Measurements from ENCODE around the gene SMIM1. TPM values are rescaled to one million over a fixed set of nuclear protein-coding genes. Genes with fewer than 3 reads are reported as not detected.
"Not testable (repeated sequence)": the region's sequence is repeated elsewhere in the genome, so short reads cannot be mapped to it uniquely, and the experiment has no call there.

SMIM1 gene
- total RNA-seq, 1 donor from 2014 or later: not detected

DNA sequence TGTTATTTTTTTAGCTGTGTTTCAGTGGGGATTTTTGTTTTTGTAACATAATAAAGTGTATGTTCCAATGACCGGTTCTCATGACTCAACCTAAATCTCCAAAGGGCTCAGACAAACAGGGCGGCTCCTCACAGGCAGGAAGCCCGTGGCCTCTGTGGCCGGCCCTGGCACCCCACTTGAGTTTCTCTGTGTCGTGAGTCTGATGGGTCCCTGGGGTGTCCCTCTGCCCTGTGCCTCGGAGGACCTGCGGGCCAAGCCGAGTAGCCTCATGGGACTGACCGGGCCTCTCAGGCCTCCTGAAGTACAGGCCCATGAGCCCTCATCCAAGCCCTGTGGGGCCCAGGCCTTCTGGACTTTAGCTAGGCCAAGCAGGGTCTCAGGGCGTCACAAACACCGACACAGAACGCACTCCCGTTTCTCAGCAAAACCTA lies 36.4 kb upstream of the SMIM1 start:
- FAIRE-seq: no peak
- DNase-seq (ENCODE audit: low spot score in 2 of 2): no peak

DNA sequence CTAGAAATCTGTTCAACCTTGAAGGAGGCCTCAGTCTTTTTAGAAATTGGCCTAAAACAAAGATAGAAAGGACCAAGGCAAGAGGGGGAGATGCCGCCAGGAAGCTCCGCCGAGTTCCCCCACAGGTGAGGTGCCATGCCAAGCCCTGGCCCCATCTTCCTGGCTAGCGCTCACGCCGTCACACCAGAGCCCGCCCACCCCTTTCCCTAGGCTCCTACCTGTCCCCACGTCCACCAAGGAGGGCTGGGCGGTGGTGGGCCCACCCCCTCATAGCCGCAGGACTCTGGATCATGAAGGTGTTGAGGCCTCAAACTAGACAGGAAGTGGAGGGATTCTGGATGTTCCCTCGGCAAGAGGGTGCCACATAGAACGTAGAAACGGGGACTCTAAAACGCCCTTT lies 35.8 kb upstream of the SMIM1 start:
- DNase-seq (ENCODE audit: low spot score in 2 of 2) (no peak), FAIRE-seq (no peak)

DNA sequence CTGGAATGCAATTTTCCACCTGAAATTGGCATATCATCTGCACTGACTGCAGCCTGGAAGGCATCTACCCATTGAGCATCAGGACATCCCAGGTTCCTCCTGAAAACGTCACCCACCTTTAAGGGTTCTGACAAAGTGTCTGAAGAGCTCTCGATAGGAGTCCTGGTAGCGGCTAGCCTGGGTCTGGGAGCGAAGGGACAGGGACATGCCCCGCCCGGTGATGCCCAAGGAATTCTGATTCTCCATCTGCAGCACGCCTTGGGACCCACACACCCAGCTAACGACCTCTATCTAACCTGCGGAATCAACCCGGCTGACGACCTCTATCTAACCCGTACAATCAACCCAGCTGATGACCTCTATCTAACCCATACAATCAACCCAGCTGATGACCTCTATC lies 33.6 kb upstream of the SMIM1 start:
- FAIRE-seq (no peak), DNase-seq (ENCODE audit: low spot score in 2 of 2) (no peak)

DNA sequence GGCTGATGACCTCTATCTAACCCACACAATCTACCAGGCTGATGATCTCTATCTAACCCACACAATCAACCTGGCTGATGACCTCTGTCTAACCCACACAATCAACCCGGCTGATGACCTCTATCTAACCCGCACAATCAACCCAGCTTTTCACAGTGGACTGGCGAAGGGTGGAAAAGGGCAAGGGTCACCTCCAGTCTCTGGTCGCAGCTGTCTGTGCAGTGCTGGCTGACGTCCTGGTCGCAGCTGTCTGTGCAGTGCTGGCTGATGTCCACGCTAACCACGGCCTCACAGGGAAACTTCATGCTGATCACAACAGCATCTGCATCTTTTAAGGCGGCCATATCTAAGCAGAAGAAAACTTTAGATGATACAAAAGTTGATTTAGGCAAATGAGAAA lies 32.5 kb upstream of the SMIM1 start:
- FAIRE-seq (no peak), DNase-seq (ENCODE audit: low spot score in 2 of 2) (no peak)

DNA sequence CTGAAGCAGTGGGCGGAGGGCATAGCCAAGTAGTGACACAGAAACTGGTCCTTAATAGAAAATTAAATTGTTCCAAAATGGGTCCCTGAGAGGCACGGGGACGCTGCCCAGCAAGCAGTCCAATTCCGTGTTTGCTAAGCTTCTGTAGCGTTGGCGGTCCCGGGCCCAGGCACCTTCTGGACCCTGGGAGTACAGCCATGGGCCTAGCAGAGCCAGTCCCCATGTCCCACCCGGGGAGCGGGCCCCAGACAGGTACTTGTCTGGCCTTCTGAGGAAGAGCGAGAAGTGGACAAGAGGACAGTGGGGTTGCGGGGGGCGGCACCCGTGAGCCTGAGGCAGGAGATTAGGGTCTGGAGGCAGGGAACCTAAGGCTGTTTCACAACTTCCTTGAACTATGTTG lies 31.8 kb upstream of the SMIM1 start:
- DNase-seq (ENCODE audit: low spot score in 2 of 2) (no peak), FAIRE-seq (no peak)

DNA sequence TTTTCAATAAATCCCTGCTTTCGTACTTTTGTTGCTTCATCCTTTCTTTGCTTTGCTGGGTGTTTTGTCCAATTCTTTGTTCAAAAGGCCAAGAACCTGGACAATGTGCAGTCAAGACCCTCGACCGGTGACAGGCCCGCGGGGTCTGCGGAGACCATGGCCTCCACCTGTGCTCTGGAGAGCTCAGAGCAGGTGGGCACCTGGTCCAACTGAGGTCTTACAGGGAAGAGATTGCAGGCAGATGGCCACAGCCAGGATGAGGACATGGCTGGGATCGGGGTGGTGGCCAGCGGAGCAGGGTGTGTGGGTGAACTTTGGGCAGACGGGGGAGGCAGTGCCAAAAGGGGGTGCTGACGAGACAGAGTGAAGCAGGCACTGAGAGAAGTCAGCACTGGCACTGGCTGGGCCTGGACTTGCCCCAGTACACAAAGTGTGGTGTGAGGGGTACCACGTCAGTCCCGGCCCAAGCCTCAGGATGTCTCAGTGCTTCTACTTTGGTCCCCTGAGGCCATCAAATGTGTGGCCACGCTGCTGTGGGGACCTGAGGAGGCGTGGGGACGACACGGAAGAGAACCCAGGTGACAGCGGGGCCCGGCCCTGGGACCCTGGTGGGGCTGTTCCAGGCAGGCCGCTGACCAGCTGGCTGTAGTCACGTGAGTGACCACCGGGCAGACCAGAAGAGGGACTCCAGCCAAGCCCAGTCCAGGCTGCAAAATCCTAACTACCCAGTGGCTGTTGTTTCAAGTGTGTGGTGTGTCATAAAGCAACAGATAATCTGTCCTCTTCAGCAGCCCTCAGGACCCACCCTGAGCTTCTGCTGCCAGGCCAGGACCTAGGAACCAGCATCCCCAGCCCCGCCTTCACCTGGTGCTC lies 30.7 kb upstream of the SMIM1 start:
- DNase-seq (ENCODE audit: low spot score in 2 of 2): no peak
- no peak for FAIRE-seq

DNA sequence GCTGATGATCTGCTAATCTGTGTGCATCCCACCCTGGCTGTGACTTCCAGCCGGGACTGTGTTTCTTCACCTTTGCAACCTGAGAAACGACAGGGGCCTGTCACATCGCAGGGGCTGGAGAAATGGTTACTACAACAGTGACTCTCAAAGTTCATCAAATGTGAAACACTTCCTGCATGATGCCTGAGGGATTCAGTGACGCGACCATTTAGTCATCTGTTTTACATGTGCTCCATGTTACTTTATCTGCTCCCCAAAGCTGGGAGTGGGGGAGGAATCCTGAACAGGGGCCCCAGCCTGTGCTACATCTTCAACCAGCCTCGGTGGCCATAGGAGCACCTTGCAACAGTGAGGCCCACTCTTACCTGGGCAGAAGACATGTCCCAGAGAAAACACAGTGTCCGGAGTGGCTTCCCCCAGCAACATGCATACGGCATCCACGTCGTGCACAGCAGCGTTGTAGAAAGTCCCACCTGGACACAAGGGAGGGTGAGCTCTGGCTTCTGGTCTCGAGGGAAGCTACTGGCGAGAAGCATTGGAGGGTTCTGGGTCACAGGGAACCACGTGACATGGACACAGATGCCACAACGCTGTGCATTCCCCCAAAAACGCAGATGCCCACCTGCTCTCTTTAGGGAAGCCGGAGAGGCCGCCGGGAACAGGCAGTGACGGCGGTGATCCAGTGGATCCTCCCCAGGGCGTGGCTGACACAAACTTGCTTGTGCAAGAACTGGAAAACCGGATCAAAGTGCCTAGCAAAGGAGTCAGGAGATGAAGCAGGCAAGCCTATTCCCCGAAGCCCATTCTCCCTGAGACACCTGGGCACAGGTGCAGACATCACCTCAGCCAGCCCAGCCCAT lies 29.9 kb upstream of the SMIM1 start:
- no peak for DNase-seq (ENCODE audit: low spot score in 2 of 2)
- FAIRE-seq: no peak

DNA sequence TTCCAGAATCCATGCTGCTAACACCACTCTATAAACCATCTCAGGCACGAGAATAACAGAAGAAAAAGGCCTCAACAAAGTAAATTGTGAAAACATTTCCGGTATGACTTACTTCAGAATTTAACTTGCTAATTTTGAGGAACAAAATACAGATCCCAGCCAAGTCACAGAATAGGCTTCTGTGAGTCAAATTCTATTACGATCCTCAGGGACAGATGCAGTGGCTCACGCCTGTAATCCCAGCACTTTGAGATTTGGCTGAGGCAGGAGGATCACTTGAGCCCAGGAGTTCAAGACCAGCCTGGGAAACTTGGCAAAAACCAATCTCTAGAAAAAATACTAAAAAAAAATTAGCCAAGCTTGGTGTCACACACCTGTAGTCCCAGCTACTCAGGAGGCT lies 29.1 kb upstream of the SMIM1 start:
- FAIRE-seq (no peak), DNase-seq (ENCODE audit: low spot score in 2 of 2) (no peak)

DNA sequence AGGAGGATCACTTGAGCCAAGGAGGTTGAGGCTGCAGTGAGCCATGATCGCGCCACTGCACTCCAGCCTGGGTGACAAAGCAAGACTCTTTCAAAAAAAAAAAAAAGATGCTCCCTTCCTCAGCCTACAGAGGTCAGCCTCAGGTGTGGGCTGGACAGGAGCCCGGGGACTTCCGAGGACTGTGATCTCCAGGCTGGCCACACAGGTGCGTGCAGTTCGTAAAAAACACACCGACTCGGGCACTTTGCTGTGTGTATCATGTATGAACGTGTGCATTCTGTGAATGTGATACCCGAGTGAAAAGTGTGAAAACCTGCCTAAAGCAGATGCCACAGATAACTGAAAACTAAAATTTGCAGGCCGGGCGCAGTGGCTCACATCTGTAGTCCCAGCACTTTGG lies 28.7 kb upstream of the SMIM1 start:
- DNase-seq (ENCODE audit: low spot score in 2 of 2): no peak

DNA sequence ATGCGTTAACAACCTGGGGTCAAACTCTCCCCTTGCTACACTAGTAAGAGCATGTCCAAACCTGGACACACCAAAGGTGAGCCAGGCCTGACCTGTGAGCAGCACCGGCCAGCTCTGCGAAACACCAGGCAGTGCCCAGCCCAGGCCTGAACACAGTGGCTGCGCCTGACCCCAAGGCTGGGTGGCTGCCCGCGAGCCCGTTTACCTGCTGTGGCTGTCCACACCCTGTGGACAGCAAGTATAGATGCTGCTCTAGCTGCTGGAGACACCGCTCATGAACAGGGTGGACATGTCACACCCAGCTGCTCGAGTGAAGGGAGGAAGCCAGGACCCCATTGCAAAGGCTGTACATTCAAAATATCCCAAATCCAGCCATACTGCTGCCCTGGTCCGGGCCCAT lies 27.9 kb upstream of the SMIM1 start:
- FAIRE-seq (no peak), DNase-seq (ENCODE audit: low spot score in 2 of 2) (no peak)

More for the DNA sequence above, 28.7 kb upstream of the SMIM1 start:
- FAIRE-seq: no peak

DNA sequence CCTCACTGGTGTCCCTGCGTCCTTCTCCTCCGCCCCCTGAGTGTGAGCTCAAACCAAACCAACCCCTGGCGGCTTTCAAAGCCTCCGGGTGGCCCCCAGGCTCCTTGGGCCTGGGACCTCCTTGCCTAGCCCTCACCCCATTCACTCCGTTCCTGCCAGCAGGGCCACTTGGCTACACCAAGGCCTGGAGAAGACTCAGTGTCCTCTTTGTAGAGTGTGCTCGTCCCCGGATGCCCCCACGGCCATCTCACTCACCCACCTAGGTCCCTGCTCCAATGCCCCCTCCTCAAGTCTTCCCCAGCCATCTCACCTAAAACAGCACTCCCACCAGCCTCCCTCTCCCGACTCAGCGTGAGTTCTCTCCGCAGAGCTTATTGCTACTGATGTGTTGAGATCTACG lies 27.5 kb upstream of the SMIM1 start:
- DNase-seq (ENCODE audit: low spot score in 2 of 2) (no peak), FAIRE-seq (no peak)

DNA sequence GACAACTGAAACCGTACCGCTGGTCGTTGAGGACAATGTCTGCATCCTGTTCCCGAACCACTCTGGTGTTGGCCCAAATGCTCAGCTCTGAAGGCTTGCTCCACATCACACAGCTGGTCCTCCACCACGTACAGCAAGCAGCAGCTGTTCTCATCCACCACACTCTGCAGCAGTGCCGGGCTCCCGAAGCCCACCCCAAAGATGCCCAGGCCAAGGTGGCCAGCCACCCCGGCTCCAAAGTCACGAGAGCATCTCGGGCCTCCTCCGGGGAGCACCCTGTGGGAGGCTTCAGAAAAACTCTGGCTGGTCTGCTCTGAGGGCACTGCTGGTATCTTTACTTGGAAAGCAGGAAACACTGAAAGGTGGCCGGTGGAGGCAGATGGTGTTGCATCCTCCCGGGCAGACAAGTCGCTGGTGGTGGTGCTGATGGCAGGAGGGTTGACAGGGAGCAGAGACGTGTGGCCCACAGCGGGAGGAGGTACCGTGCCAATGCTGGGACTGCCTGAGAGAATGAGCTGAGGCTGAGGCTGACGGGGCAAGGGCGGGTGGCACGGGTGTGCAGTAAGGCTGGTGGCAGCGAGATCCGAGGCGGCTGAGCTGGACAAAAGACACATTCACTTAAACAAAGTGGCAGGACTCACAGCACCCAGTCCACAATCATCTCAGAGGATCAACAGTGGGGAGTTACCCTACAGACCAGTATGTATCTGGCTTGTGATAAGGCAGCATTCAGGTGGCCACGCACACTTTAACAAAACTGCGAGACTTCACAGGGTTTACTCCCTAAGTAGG lies 26.8 kb upstream of the SMIM1 start:
- no peak for DNase-seq (ENCODE audit: low spot score in 2 of 2)
- no peak for FAIRE-seq

DNA sequence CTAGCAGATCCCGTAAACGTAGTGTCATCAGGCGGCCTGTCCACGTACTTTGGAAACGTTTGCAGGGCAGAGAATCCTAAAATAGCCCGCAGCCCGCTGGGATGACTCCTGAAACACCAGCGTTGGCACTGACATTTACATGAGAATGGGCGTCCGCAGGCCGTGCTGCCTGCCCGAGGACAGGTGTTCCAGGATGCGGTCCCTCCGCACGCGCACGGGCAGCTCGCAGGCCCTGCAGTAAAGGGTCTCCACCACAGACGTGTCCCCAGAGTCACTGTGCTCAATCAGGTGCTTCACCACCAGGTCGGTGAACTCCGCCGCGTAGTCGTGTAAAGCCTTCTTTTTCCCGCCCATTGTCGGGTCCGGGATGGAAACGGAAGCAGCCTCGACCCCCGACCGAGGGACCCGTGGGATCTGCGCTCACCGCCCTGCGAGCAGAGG lies 26.1 kb upstream of the SMIM1 start:
- FAIRE-seq (no peak), DNase-seq (ENCODE audit: low spot score in 2 of 2) (no peak)

DNA sequence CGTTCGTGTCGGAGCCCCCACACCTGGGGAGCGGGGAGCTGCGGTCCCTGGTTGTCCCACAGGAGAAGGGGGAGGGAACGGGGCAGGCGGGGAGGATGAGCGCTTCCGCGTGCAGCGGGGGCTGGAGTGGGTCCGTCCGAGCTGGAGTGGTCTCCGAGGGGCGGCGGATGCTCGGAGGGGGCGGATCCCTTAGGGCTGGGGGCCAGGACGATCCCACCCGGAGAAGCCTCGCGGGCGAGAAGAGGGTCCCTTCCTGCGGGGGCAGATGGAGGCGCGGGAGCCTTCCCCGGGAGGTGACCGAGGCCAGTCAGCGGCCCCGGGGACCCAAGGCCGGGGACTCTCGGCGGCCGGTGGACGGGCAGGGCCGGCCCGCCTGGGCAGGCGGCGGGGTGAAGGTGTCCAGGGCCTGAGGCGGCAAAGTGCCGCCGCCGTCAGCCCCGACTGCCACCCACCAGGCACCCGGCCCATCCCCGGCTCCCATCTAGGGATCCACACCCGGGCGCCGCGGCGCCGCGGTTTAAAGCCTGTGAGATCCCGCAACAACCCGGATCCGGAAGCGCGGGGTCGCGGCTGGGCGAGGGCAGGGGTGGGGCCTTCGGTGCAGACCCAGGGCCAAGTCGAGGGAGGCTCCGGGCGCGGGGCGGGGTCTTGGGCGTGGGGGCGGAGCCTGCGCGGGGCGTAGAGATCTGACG lies 25.6 kb upstream of the SMIM1 start:
- peak; percentile 94 to 98 for DNase-seq (ENCODE audit: low spot score in 2 of 2)
- no peak for FAIRE-seq

DNA sequence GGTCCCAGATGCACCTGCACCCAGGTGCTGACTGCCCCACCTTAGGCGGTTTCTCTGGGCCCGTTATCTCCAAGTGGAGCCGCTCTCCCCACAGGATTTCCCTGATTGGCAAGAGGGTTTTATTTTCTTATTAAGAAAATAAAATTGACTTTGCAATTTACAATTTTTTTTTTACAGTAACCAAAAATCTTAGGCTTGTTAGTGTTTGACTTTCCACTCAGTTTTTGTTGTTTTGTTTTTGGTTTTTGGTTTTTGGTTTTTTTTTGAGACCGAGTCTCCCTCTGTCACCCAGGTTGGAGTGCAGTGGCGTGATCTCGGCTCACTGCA lies 25.1 kb upstream of the SMIM1 start:
- no peak for FAIRE-seq
- DNase-seq (ENCODE audit: low spot score in 2 of 2): no peak

DNA sequence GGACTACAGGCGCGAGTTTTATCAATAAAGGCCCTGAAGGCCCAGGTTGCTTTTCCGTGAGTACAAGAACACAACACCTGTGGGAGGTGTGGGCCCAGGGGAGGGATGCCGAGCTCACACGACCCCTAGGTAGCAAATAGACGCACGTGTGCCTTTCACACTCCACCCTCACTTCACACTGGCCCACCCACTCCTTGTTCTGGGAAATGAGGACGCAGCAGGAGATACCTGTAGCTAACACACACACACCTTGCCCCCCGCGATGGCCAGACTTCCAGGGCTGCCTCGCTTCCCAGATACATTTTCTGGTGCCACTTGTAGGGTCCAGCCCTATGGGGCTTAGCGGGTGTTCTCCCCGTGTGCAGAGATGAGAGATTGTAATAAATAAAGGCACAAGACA lies 24.6 kb upstream of the SMIM1 start:
- DNase-seq (ENCODE audit: low spot score in 2 of 2) (no peak), FAIRE-seq (no peak)

DNA sequence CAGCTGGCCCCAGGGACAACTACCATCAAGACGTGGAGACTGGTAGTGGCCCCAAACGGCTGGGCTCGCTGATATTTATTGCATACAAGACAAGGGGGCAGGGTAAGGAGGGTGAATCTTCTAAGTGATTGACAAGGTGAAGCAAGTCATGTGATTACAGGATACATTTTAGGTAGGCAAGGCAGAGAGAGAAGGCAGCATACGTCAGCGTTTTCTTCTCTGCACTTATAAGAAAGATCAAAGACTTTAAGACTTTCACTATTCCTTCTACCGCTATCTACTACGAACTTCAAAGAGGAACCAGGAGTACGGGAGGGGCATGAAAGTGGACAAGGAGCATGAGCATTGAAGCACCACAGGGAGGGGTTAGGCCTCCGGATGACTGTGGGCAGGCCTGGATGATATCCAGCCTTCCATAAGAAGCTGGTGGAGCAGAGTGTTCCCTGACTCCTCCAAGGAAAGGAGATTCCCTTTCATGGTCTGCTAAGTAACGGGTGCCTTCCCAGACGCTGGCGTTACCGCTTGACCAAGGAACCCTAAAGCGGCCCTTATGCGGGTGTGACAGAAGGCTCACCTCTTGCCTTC lies 24.1 kb upstream of the SMIM1 start:
- DNase-seq (ENCODE audit: low spot score in 2 of 2); FAIRE-seq: not testable (repeated sequence)

DNA sequence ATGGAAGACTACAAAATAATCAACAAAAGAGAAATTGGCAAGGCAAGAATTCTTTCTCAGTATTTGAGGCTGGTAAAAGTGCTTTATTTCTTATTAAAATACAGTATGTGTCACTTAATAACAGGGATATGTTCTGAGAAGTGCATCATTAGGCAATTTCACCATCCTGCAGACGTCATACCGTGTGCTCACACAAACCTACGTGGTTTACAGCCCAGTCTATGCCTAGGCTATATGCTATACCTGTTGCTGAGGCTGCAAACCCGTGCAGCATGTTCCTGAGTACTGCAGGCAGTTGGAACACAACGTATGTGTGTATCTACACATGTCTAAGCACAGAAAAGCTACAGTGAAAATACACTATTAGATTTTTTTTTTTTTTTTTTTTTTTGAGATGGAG lies 23.0 kb upstream of the SMIM1 start:
- FAIRE-seq: no peak
- no peak for DNase-seq (ENCODE audit: low spot score in 2 of 2)

DNA sequence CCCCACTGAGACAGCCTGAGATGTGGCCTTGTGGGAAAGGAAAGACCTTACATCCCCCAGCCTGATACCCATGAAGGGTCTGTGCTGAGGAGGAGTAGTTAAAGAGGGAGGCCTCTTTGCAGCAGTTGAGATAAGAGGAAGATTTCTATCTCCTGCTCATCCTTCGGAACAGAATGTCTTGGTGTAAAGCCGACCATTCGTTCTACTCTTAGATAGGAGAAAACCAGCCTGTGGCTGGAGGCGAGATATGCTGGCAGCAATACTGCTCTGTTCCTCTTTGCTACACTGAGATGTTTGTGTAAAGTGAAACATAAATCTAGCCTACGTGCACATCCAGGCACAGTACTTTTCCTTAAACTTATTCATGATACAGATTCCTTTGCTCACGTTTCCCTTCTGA lies 21.8 kb upstream of the SMIM1 start:
- DNase-seq (ENCODE audit: low spot score in 2 of 2) (no peak), FAIRE-seq (no peak)

DNA sequence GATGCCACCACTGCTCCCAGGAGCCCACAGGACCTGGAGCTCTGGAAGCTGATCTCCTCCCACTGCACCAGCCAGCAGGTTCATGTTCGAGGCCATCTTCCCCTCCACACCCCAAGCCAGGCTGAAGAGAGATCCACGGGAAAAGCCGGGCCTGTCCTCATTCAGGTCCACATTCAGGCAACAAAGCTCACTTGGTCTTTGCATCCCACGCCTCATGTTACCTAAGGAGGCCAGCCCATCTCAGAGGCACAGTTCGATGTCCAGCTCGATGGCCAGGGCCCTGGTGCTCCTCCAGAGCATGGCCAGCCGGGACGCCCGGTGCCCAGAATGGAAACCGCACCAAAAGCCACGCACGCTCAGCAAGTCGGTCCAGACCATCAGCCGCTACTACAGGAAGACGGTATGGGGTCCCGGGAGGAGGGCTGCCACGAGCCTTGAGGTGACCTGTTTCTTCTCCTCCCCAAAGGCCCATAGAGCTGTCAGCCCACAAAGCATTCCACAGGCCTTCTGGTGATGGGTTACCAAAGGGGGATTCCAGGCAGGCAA lies 20.1 kb upstream of the SMIM1 start, which contains the start of gene CCDC27:
Gene CCDC27 (plus strand): TSS at position 51 of the 546 bp plus-strand sequence. CDS start 32 bp downstream, at position 83.
- DNase-seq (ENCODE audit: low spot score in 2 of 2) (no peak), FAIRE-seq (no peak)

Measured in frontal cortex (tissue), 4 donors.